NCI-H524 (cell line): ENCODE data around the gene NEB.

Experiments
- DNase-seq, 2 experiments: peaks; one replicate each; lab custom pipeline; 2025; lab: John Stamatoyannopoulos, UW

The NEB gene

DNA sequence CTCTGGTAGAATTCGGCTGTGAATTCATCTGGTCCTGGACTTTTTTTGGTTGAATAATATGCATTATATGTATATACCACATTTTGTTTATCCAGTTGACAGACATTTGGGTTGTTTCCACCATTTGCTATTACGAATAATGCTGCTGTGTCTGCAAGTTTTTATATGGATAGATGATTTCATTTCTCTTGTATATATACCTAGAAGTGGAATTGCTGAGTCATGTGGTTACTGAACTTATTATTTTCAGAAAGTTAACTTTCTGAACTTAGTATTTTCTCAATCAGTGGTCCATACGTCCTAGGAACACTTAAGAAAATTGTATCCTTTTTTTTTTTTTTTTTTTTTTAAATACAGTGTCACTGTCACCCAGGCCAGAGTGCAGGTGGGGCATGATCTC lies 261.3 kb downstream of the NEB start:
- no peak for DNase-seq

DNA sequence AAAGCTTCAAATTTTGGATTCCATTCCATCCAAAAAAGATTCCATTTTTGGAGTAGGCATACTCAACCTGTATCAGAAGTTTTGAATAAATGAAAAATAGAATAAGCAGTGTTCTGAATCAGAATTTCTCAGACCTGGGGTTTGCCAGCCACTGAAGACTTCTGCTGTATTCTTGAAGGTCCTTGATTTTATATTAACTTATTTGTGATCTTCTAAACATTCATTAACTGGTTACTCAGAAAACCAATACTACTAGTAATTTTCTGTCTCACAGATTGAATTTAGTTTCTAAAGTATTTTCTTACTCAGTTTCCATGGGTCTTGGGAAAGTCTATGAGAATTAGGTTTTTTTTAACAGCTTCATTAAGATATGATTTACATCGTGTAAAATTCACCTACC lies 263.7 kb downstream of the NEB start:
- no peak for DNase-seq

DNA sequence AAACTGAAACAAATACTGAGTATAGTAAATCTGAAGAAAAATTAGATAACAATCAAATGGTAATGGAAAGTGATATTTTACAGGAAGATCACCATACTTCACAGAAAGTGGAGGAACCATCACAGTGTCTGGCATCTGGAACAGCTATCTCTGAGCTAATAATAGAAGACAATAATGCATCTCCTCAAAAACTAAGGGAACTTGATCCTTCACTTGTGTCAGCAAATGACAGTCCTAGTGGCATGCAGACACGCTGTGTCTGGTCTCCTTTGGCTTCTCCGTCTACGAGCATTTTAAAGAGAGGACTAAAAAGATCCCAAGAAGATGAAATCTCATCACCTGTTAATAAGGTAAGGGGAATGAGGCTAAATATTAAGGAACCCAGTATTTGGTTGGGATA lies 268.5 kb downstream of the NEB start:
- no peak for DNase-seq

DNA sequence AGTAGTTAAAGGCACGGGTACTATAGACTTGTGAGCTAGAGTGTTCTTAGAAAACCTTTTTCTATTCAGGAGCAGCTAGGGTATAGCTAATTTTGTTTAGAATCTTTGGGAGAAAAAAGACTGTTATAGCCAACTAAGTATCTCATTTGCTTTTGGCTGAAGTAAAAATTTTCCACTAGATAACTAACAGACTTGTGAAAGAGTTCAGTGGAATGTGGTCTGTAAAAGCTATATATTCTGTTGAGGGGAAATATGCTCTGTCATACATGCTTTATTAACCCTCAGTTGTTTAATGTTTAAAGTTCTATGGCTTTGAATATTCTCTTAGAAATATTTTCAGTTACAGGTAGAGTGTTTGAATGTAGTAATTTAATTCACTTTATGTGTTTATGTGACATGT lies 274.9 kb downstream of the NEB start:
- DNase-seq: no peak

DNA sequence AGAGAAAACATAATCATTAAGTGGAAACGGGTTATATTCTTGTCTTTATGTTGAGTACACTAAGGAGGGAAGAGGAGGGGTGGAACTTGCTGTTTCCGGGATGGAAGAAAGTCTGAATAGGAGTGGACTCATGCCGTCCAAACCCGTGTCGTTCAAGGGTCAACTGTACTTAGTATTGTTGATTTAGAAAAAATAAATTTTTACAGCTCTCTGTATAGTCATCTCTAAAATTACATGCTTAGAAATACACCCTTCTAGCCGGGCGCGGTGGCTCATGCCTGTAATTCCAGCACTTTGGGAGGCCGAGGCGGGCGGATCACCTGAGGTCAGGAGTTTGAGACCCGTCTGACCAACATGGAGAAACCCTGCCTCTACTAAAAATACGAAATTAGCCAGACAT lies 295.1 kb downstream of the NEB start:
- no peak for DNase-seq

DNA sequence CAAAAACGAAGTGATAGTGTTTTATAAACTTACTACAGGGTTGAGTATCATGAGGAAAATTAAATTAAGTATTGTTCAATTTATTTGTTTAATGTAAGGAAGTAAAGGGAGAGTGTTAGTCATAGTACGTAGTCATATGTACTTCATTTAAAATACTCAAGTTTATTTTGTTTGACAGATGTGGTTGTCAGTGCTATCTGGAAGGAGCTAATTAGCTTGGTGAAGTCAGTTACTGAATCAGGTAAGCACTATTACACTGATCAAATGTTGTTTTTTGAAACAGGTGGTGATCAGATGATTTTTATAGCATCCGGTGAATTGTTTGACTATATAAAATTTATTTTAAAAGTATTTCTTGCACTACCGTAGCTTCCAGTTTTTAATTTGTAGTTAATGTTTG lies 295.8 kb downstream of the NEB start:
- DNase-seq: no peak

DNA sequence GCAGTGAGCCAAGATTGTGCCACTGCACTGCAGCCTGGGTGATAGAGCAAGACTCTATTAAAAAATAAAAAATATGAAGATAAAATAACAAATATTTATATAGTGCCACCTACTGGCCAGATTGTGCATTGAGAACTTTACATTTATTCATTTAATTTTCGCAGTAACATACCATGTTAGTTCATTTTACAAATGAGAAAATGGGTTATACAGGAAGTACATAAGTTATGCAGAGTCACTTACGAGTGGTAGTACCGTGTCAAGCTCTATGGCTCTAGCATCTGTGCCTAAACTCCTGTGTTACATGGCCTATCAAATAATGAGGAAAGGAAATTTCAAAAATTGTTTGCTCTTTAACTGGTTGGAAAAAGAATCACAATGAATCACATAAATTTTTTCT lies 296.6 kb downstream of the NEB start:
- DNase-seq: no peak
